Measurements from ENCODE around the gene KCNJ3. TPM values are rescaled to one million over a fixed set of nuclear protein-coding genes. Genes with fewer than 3 reads are reported as not detected.

KCNJ3 gene, protein sequence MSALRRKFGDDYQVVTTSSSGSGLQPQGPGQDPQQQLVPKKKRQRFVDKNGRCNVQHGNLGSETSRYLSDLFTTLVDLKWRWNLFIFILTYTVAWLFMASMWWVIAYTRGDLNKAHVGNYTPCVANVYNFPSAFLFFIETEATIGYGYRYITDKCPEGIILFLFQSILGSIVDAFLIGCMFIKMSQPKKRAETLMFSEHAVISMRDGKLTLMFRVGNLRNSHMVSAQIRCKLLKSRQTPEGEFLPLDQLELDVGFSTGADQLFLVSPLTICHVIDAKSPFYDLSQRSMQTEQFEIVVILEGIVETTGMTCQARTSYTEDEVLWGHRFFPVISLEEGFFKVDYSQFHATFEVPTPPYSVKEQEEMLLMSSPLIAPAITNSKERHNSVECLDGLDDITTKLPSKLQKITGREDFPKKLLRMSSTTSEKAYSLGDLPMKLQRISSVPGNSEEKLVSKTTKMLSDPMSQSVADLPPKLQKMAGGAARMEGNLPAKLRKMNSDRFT
- total RNA-seq: not detected in 2 replicates

DNA sequence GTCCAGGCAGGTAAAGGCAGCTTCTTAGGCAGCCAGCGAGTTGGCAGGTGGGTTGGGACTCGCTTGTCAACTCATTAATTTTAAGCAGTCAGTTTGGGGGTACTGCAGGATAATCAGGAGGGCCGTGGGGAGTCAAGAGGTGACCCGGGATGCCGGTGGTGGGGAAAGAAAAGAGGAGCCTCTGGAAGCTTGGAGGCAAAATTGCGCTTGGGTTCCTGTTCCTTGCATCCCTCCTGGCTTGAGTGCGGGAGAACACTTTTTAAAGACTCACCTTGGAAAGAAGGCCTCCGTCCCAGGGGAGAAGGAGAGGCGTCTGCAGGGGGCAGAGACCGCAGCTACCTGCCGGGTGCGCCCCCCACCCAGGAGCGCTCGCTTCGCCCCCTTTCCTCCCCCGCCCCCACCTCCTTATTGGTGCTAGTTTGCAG, at the start of gene KCNJ3:
Gene KCNJ3, plus strand, starts transcription at position 400 of the 425 bp plus-strand sequence. CDS start 81 bp downstream, outside the sequence.
- intact Hi-C loops (cut with micrococcal nuclease): no loop called here
- H3K4me3 Mint-ChIP-seq: no peak within 1 kb of the TSS

DNA sequence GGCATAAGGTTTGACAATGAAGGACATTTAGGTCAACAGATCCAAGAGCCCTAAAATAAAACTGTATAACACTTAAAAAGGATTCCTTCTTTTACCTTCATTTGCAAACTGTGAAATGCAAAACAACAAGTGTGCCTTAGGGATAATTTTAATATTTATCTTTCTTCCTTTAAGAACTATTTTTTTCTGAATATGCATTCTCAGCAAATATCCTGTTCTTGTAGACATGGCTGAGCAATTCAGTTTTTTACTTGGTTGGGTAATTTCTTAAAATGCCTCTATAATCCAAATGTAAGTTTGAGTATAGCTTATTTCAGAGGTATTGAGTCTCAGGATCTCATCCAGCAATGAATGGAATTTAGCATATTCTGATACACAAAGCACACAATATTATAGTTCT, 43.0 kb upstream of the KCNJ3 start:
- Mint-ChIP-seq H3K27ac (no peak overlapping the region), H3K4me3 (no peak overlapping the region), H3K36me3 (ENCODE audit: low read depth) (no peaks in the 10 kb centered on the region), H3K27me3 (ENCODE audit: insufficient read depth) (no peaks in the 10 kb centered on the region), H3K4me1 (ENCODE audit: low read depth) (no peaks in the 10 kb centered on the region), H3K9me3 (no peaks in the 10 kb centered on the region)
- intact Hi-C loops (cut with micrococcal nuclease): no loop called here
- DNase-seq (ENCODE audit: low spot score): no peak

More for the DNA sequence above, at the start of gene KCNJ3:
- Mint-ChIP-seq H3K27ac (no peak within 1 kb of the TSS), H3K4me1 (ENCODE audit: low read depth) (no peaks in the 10 kb centered on the region), H3K9me3 (no peaks in the 10 kb centered on the region), H3K27me3 (ENCODE audit: insufficient read depth) (peaks cover 30% of the 10 kb centered on the region), H3K36me3 (ENCODE audit: low read depth) (no peaks in the 10 kb centered on the region)
- DNase-seq (ENCODE audit: low spot score): no peak

DNA sequence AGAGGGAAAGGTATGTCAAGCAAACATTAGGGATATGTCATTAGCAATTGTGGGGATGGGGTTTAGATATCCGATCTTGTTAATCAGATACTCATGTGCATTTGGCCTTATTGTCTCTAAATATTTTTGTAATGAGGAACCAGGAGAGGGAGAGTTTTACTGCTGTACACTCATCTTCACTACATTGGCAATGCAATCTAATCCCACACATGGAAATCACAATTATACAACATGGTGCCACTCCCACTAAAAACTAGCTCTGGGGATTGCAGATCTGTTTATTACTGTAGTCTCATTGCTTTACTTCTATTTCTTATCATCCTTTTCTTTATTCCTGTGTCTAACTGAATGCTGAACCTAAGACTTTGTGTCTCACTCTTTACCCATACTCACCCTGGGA, 39.6 kb upstream of the KCNJ3 start:
- H3K27ac Mint-ChIP-seq: no peak overlapping the region
- H3K9me3 Mint-ChIP-seq: no peaks in the 10 kb centered on the region
- H3K27me3 Mint-ChIP-seq (ENCODE audit: insufficient read depth): no peaks in the 10 kb centered on the region
- no peak overlapping the region for H3K4me3 Mint-ChIP-seq
- H3K4me1 Mint-ChIP-seq (ENCODE audit: low read depth): no peaks in the 10 kb centered on the region
- DNase-seq (ENCODE audit: low spot score): no peak
- no peaks in the 10 kb centered on the region for H3K36me3 Mint-ChIP-seq (ENCODE audit: low read depth)
- intact Hi-C loops (cut with micrococcal nuclease): no loop called here

DNA sequence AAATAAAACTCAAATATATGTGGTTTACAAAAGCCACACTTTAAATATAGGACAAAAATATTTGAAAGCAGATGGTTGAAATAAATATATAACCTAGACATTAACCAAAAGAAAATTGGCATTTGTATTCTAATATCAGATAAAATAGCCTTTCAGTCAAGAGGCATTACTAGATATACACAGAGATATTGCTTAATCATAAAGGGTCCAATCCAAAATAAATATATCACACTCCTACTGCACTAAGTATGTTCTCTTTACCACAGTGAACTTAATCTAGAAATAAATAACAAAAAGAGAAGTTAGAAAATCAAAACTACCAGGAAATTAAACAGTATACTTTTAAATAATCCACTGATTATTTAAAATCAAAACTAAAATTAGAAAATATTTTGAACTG, 34.2 kb upstream of the KCNJ3 start:
- intact Hi-C loops (cut with micrococcal nuclease): no loop called here
- no peaks in the 10 kb centered on the region for H3K9me3 Mint-ChIP-seq
- H3K4me3 Mint-ChIP-seq: no peak overlapping the region
- no peak for DNase-seq (ENCODE audit: low spot score)
- no peak overlapping the region for H3K27ac Mint-ChIP-seq
- H3K36me3 Mint-ChIP-seq (ENCODE audit: low read depth): no peaks in the 10 kb centered on the region
- H3K4me1 Mint-ChIP-seq (ENCODE audit: low read depth): no peaks in the 10 kb centered on the region
- H3K27me3 Mint-ChIP-seq (ENCODE audit: insufficient read depth): no peaks in the 10 kb centered on the region

DNA sequence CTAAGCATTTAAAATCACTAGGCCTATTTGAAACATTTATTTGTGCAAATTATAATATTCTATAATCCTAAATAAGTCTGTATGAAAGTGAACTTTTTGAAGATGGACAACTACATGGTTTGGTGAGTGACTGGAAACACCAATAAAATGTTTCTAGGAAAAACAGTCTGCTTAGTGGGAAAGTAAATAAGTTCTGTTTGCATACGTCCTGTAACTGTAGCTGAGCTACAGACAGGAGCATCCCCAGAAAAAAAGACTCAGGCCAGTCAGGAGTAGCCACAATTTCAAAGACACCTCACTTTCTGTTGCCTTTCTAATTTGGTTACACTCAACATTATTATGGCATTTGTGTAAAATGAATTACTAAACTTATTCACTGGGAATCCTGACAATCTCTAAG, 28.4 kb upstream of the KCNJ3 start:
- H3K4me1 Mint-ChIP-seq (ENCODE audit: low read depth): no peaks in the 10 kb centered on the region
- intact Hi-C loops (cut with micrococcal nuclease): no loop called here
- H3K27ac Mint-ChIP-seq: no peak overlapping the region
- no peaks in the 10 kb centered on the region for H3K36me3 Mint-ChIP-seq (ENCODE audit: low read depth)
- H3K4me3 Mint-ChIP-seq: no peak overlapping the region
- H3K9me3 Mint-ChIP-seq: no peaks in the 10 kb centered on the region
- no peak for DNase-seq (ENCODE audit: low spot score)
- H3K27me3 Mint-ChIP-seq (ENCODE audit: insufficient read depth): peaks cover 1% of the 10 kb centered on the region

DNA sequence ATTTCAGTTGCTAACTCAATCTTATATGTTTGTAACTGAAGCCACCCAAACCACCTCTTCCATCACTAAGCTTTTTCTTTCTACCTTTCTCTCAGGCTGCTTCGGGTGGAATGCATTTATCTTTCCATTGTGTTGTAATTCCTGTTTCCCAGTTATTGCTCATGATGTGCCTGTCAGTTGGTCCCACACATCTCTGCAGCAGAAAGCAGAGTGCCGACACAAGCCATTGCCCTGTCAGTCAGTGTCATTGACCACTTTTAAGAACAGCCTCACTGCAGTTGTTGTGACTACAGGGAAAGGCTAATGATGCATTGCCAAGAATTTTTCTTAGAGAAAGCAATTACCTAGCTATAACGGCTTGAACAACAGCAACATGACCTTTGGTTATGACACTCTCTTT, 24.8 kb upstream of the KCNJ3 start:
- Mint-ChIP-seq H3K36me3 (ENCODE audit: low read depth) (no peaks in the 10 kb centered on the region), H3K4me3 (no peak overlapping the region), H3K27ac (no peak overlapping the region), H3K9me3 (no peaks in the 10 kb centered on the region), H3K4me1 (ENCODE audit: low read depth) (no peaks in the 10 kb centered on the region), H3K27me3 (ENCODE audit: insufficient read depth) (peaks cover 3% of the 10 kb centered on the region)
- DNase-seq (ENCODE audit: low spot score): no peak
- intact Hi-C loops (cut with micrococcal nuclease): no loop called here

DNA sequence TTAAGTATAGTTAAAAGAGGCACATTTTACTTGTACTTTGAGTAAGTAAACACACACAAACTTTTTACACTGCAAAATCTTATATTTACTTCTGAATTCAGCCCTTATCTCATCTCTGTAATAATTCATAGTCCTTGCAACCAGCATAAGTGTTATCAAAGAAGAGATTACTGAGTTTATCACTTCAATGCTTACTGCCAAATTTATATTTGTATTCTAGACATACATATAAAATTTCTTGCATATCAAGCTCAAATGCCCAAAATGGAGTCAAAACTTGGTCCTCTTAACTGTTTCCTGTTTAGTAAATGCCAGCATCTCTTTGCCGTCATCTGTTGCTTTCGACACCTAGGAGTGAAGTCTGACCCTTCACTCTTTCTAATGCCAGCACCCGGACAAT, 21.1 kb upstream of the KCNJ3 start:
- intact Hi-C loops (cut with micrococcal nuclease): no loop called here
- no peak for DNase-seq (ENCODE audit: low spot score)
- Mint-ChIP-seq H3K9me3 (peaks cover 4% of the 10 kb centered on the region), H3K4me1 (ENCODE audit: low read depth) (no peaks in the 10 kb centered on the region), H3K27me3 (ENCODE audit: insufficient read depth) (peaks cover 3% of the 10 kb centered on the region), H3K27ac (no peak overlapping the region), H3K36me3 (ENCODE audit: low read depth) (no peaks in the 10 kb centered on the region), H3K4me3 (no peak overlapping the region)

DNA sequence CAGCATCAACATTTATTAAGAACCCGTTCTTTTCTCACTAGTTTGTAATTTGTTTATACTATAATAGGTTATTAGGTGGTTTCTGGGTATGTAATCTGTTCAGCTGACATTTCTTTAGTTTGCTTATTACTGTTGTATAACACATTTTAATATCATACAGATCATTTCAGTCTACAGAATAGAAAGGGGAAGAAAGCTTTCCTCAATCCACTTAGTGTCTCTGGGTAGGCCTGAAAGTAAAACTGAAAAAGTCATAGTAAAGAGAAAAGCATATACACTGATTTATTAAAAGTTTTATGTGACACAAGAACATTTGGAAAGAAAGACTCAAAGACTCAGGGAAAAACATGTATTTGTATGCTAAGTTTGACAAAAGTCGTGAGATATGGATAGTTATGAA, 16.8 kb upstream of the KCNJ3 start:
- intact Hi-C loops (cut with micrococcal nuclease): no loop called here
- Mint-ChIP-seq H3K27ac (no peak overlapping the region), H3K36me3 (ENCODE audit: low read depth) (no peaks in the 10 kb centered on the region), H3K27me3 (ENCODE audit: insufficient read depth) (peaks cover 2% of the 10 kb centered on the region), H3K9me3 (peaks cover 4% of the 10 kb centered on the region), H3K4me3 (no peak overlapping the region), H3K4me1 (ENCODE audit: low read depth) (no peaks in the 10 kb centered on the region)
- no peak for DNase-seq (ENCODE audit: low spot score)

DNA sequence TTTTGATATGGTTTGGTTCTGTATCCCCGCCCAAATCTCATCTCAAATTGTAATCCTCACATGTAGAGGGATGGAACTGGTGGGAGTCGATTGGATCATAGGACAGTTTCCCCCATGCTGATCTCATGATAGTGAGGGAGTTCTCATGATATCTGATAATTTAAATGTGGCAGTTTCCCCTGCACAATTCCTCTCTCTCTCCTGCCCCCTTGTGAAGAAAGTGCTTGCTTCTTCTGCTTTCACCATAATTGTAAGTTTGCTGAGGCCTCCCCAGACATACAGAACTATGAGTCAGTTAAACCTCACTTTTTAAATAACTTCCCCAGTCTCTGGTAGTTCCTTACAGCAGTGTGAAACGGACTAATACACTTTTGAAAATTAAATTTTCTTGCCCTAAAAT, 12.3 kb upstream of the KCNJ3 start:
- Mint-ChIP-seq H3K36me3 (ENCODE audit: low read depth) (no peaks in the 10 kb centered on the region), H3K9me3 (peaks cover 4% of the 10 kb centered on the region), H3K27ac (no peak overlapping the region), H3K27me3 (ENCODE audit: insufficient read depth) (no peaks in the 10 kb centered on the region), H3K4me3 (no peak overlapping the region), H3K4me1 (ENCODE audit: low read depth) (no peaks in the 10 kb centered on the region)
- no peak for DNase-seq (ENCODE audit: low spot score)
- intact Hi-C loops (cut with micrococcal nuclease): no loop called here

DNA sequence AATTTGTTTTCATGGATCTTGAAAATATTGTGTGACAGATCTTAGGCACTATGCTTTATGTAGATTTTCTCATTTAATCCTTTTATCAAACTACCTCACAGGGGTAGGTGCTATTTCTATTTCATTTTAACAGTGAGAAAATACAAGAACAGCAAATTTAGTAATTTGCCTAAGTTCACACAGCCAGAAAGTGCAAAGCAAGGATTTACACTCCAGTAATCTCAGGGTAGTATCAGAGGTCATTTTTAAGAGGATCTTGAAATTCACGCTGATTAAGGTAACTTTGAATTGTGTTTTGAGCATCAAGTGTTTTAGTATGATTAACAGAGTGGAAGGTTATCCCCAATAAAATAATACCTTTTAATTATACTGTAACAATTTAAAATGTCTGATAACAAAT, 10.1 kb upstream of the KCNJ3 start:
- no peaks in the 10 kb centered on the region for H3K9me3 Mint-ChIP-seq
- H3K27me3 Mint-ChIP-seq (ENCODE audit: insufficient read depth): no peaks in the 10 kb centered on the region
- no peak overlapping the region for H3K27ac Mint-ChIP-seq
- no peak for DNase-seq (ENCODE audit: low spot score)
- no peak overlapping the region for H3K4me3 Mint-ChIP-seq
- H3K4me1 Mint-ChIP-seq (ENCODE audit: low read depth): no peaks in the 10 kb centered on the region
- no peaks in the 10 kb centered on the region for H3K36me3 Mint-ChIP-seq (ENCODE audit: low read depth)
- intact Hi-C loops (cut with micrococcal nuclease): no loop called here

DNA sequence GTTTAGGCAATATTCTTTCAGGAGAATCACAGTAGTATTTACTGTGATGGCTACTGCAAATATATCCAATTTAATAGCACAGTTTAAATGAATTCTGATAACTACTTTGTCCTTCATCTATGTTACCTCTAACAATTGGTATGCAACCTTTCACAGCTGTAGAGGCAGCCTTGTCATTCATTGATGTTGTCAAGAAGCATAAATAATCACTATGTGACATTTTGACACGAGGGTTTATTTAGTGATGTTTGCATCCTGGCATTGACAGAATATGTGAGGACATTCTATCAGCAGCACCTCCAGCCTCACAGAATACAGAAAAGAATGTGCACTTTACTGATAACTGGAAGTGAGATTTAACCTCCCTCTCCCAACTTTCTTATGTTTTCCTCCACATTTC, 9.3 kb upstream of the KCNJ3 start:
- Mint-ChIP-seq H3K27ac (no peak overlapping the region), H3K9me3 (no peaks in the 10 kb centered on the region), H3K36me3 (ENCODE audit: low read depth) (no peaks in the 10 kb centered on the region), H3K4me3 (no peak overlapping the region), H3K27me3 (ENCODE audit: insufficient read depth) (no peaks in the 10 kb centered on the region), H3K4me1 (ENCODE audit: low read depth) (no peaks in the 10 kb centered on the region)
- no peak for DNase-seq (ENCODE audit: low spot score)
- intact Hi-C loops (cut with micrococcal nuclease): no loop called here

DNA sequence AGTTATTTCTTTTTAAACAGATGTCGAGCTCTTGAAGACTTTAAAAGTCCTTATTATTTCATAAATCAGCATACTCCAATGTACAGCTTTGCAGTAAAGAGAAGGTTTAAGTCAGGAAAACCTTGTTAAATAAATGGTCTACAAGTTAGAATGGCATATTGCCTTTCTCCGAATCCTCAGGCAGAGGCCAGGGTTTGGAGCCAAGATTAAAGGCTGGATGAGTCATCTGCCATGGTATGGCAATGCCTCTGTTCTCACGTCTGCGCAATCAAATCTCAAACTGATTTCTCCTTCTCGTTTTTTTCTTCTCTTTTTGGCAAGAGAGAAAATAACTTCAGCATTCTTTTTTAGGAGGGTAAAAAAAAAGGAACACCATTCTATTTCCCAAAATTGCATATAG, 5.6 kb upstream of the KCNJ3 start:
- H3K27me3 Mint-ChIP-seq (ENCODE audit: insufficient read depth): peaks cover 12% of the 10 kb centered on the region
- no peak overlapping the region for H3K4me3 Mint-ChIP-seq
- no peak for DNase-seq (ENCODE audit: low spot score)
- intact Hi-C loops (cut with micrococcal nuclease): no loop called here
- no peaks in the 10 kb centered on the region for H3K36me3 Mint-ChIP-seq (ENCODE audit: low read depth)
- no peaks in the 10 kb centered on the region for H3K4me1 Mint-ChIP-seq (ENCODE audit: low read depth)
- no peaks in the 10 kb centered on the region for H3K9me3 Mint-ChIP-seq
- H3K27ac Mint-ChIP-seq: no peak overlapping the region

DNA sequence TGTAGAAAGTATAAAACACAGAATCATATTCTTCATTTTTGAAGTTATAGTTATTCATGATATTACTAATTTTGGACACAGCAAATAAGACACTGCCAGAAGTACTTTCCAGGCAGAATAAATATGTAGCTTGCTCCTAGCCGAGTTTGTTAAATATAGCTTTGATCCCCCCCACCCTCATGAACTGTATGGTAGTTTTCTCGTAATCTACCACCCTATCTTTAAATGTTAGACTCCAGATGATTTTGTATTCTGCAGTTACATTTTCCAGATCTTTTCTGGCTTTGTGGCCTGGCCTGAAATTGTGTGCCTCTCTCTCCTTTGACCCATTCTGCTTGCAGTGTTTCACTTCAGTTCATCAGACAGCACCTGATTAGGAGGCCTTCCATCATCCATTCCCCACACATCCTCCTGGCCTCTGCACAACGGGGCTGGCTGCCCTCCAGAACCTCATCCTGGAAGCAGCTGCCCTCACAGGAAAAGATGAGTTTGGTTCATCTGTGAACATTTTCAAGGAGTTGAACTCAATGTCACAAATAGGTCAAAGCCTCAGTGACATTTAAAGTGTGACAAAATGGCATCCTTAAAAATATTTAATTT, 4.7 kb upstream of the KCNJ3 start:
- Mint-ChIP-seq H3K4me3 (no peak overlapping the region), H3K9me3 (no peaks in the 10 kb centered on the region), H3K27me3 (ENCODE audit: insufficient read depth) (peaks cover 17% of the 10 kb centered on the region), H3K27ac (no peak overlapping the region), H3K36me3 (ENCODE audit: low read depth) (no peaks in the 10 kb centered on the region), H3K4me1 (ENCODE audit: low read depth) (no peaks in the 10 kb centered on the region)
- DNase-seq (ENCODE audit: low spot score): no peak
- intact Hi-C loops (cut with micrococcal nuclease): no loop called here

Data from activated T-helper 1 cell treated with anti-CD3 and anti-CD28 coated beads, Interleukin-12 subunit alpha, Interleukin-12 subunit beta, Interleukin-2, Interleukin-4 antibody, amounts not matched to agents 30 ng/mL and 10 ng/mL and 1 ng/mL, durations not matched to agents 14 hours and 24 hours and 36 hours (primary cell).